Stimulated activated CD4-positive, alpha-beta T cell treated with anti-CD3 and anti-CD28 coated beads, Interleukin-1b, Interleukin-23, amount 100 ng/mL, for 24 hours (primary cell): ENCODE data around the gene UBE2G1.

Experiments
- DNase-seq, 4 experiments: peaks; one replicate each; pipeline ENCODE4 v3.0.0-alpha.2; 2020; ENCODE audit warnings: low read depth in 4 of 4, low spot score in 1 of 4

UBE2G1 gene

DNA sequence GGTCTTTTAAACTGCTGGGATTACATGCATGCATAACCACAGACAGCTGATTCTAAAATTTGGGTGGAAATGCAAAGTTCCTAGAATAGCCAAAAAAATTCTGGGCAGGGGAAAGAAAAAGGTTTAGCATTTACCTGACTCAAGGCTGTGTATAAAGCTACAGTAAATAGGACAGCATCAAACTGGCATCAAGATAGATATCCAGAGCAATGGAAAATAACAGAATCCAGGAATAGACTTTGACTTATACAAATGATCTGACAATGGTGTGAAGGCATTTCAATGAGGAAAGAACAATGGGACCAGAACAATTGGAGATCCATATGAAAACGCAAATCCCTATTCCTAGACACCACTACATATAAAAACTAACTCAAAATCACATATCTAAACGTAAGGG, 115.6 kb downstream of the UBE2G1 start:
- no peak for DNase-seq

- no peak for DNase-seq
Measured at GRCh38 chr17:4249452-4250029, 116.9 kb downstream of the UBE2G1 start.

GRCh38 chr17:4248504-4249277, 117.8 kb downstream of the UBE2G1 start:
- DNase-seq, result no peak

- DNase-seq, result no peak
Measured at GRCh38 chr17:4247971-4248388, 118.5 kb downstream of the UBE2G1 start.

DNA sequence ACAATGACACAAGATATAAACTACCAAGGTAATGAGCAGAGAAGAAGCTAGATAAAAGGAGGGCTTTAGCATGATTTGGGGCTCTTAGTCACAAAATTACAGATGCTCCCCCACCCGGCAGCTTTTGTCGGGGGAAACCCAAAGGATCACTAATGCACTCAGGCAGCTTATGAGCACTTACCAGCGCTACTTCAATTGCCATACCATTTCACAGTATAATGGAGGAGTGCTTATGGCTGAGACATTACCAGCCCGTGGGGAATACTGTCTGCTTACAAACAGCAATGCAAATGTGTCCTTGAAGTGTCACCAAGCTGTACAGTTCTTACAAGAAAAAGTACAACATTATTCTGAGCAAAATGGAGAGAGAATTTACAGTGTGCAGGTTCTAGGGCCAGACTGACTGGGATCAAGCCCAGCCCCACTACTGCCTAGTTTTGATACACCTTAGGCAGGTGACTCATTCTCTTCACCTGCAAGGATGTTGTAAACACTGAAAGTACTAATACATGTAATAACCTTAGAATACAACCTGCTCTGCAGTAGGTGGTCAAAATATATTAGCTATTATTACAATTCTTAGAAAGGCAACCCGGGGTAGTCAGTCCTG, 119.0 kb downstream of the UBE2G1 start:
- no peak for DNase-seq

GRCh38 chr17:4246674-4247073, 119.8 kb downstream of the UBE2G1 start:
- no peak for DNase-seq

GRCh38 chr17:4241535-4241934, 124.9 kb downstream of the UBE2G1 start:
- DNase-seq, result no peak

- no peak for DNase-seq
Measured at GRCh38 chr17:4236456-4236855, 130.0 kb downstream of the UBE2G1 start.

DNA sequence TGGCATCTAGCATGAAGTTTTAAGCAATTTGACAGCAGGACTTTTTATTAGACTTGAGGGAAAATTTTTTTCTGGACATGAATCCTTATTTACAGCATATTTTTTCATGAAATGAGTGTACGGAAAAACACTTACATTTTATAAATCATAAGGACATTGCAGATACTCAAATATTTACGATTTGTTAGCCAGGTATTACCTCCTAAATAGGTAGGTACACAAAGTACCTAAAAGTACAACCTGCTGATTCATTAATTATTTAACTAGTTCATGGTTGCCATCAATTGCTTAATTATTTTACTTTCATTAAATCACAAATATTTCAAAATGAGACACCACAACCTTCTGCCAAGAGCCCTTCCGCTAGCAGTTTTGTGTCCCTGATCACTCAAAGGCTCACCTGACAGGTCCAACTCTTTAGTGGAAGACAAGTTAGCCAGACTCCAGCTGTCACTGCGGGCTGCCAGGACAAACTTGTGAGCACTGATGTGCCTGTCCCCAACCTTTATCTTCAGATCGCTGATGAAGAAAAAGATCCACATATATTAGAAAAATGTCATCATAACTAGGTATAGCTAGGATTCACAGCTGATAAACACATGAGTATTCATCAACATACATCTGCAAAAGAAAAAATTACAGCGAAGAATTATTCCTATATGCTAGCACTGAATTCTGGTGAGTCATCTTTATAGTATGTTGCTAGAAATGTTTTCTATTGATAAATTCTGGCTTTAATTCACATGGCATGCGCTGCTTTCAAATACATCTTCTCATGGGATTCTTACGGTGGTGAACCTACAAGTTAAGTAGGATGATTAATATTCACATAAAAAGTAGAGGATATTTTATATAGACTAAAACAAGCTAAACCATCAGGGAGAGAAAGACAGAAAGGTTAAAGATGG, 130.8 kb downstream of the UBE2G1 start:
- DNase-seq, result no peak

DNA sequence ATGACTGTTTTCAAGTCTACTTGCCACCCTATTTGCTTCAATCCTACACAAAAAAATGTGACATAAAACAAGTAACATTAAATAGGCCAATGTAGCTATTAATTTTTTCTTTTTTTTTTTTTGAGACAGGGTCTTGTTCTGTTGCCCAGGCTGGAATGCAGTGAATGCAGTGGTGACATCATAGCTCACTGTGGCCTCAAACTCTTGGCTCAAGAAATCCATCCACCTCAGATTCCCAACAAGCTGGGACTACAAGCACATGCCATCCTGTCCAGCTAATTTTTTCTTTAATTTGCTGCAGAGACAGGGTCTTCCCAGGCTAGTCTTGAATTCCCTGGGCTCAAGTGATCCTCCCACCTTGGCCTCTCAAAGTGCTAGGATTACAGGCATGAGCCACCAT, 132.1 kb downstream of the UBE2G1 start:
- no peak for DNase-seq

GRCh38 chr17:4233668-4234258, 132.7 kb downstream of the UBE2G1 start:
- DNase-seq, result no peak

DNA sequence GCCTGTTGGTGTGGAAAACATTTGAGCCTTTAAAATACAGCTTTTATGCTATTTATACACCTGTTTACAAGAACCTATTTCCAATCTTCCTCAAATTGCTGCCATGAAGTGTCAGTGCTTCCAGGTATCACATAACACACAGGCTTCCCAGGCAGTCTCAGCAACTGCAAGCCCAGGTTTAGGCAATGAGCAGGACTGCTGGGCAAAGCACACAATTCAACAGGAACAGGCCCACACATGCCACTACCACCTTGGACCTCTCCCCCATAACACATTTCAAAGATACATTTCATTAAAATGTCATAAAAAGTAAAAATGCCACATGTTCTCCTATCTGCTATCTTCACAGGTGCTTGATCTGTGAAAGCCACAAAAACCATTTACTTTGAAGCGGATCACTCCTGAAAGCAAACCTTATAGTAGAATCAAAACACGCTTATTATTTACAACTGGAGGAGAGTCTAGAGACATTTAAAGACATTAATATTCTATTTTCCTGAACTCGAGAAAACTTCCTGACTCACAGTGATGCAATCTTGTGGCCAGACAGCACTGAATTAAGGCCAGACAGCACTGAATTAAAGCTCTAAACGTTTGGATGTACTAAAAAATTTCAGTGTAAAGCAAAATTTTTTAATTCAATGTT, 134.2 kb downstream of the UBE2G1 start:
- DNase-seq, result no peak

DNA sequence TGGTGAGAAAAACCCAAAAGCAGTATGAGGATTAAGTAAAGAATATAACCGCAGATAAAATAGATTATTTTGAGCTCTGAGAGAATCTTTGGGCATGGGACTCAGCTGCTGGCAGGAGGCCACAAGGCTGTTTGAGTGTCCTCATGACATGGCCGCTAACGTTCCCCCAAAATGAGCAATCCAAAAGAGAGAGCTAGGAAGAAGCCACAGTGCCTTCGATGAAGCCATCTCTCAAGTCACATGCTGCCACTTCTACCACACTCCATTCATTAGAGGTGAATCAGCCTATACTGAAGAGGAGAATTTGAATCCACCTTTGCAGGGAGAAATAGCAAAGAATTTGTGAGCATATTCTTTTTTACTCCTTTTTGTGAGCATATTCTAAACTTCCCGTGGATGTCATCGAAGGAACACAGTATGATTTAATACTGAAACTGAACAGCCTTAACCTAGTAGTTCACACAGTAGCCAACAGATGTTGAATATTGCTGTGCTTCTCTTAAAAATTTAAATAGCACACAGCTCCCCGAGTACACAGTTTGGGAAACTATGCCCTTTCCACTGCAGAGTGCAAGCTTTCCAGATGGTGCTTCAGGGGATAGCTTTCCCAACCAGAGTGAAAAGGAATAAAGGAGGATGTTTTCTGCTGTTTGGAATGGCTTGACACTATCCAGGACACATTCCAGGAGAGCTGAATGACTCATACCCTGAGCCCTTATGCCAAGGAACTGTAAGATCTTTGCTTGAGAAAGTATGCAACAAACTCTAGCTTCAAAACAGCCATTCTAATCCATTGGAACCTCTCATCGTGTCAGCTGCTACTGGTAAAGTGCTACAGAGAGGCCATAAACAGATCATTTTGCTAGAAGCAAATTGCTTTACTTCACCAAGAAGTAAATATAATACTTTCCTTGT, 136.6 kb downstream of the UBE2G1 start:
- no peak for DNase-seq

- DNase-seq, result no peak
Measured at GRCh38 chr17:4221899-4222659, 144.4 kb downstream of the UBE2G1 start.

DNA sequence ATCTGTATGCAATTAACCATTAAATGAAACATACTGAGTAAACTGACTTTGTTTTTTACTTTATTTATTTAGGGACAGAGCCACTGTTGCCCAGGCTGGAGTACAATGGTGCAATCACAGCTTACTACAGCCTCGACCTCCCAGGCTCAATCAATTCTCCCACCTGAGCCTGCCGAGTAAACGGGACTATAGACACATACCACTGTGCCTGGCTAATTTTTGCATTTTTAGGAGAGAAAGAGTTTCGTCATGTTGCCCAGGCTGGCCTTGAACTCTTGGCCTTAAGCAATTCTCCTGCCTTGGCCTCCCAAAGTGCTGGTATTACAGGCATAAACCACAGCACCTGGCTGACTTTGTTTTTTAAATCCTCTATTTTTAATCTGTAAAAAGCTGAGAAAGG, 145.3 kb downstream of the UBE2G1 start:
- no peak for DNase-seq

DNA sequence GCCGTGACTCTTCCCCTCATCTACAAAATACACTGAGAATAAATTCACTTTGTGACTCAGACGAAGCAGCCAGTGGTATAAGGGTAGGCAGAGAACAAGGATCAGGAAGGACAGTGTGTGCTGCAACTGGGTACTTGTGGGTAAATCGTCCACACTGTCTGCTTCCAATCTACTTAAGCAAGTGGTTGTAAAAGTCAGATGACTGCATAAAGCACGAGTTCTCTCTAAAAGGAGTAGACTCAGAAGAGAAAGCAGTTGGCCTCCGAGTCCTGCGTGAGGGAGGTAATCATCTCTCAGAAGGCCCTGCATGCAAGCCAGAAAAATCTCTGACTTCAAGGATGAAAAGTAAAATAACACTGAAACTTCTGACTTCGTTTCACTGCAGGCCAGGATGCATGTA, 145.8 kb downstream of the UBE2G1 start:
- no peak for DNase-seq
